HS-5 (cell line): Measurements from ENCODE around the gene AP4B1.
"Not testable (repeated sequence)": the region's sequence is repeated elsewhere in the genome, so short reads cannot be mapped to it uniquely, and the experiment has no call there.

ENCODE experiments used
- DNase-seq: peaks from one replicate; pipeline ENCODE4 v3.0.0-alpha.2; 2012; ENCODE audit warnings: low read depth

AP4B1 gene

GRCh38 chr1:113904674-113905434 is at the start of gene AP4B1, which contains the start of gene DCLRE1B:
TSS of gene AP4B1 (minus strand) at chr1:113904799. CDS start at chr1:113904717, 82 bp downstream.
TSS of gene DCLRE1B (plus strand) at chr1:113905326. CDS start at chr1:113905587, 261 bp downstream.
- peak; percentile 99 for DNase-seq

- DNase-seq, result no peak
These were observed 47.1 kb upstream of the AP4B1 start for GRCh38 chr1:113951719-113952118.

- no peak for DNase-seq
These were observed 46.3 kb upstream of the AP4B1 start for GRCh38 chr1:113950908-113951307.

GRCh38 chr1:113949007-113949406 is 44.4 kb upstream of the AP4B1 start:
- DNase-seq, result no peak

GRCh38 chr1:113948151-113948550 is 43.6 kb upstream of the AP4B1 start:
- not testable (repeated sequence) for DNase-seq

- no peak for DNase-seq
These were observed 42.9 kb upstream of the AP4B1 start for GRCh38 chr1:113947388-113948107.

GRCh38 chr1:113946678-113947387 is 42.2 kb upstream of the AP4B1 start:
- DNase-seq, result no peak

- no peak for DNase-seq
These were observed 41.5 kb upstream of the AP4B1 start for GRCh38 chr1:113946112-113946511.

- no peak for DNase-seq
These were observed 40.7 kb upstream of the AP4B1 start for GRCh38 chr1:113945329-113945728.

GRCh38 chr1:113943028-113943811 is 38.6 kb upstream of the AP4B1 start:
- no peak for DNase-seq

- no peak for DNase-seq
These were observed 37.9 kb upstream of the AP4B1 start for GRCh38 chr1:113942527-113942926.

GRCh38 chr1:113941245-113941559 is 36.6 kb upstream of the AP4B1 start:
- no peak for DNase-seq

GRCh38 chr1:113940365-113941244 is 36.0 kb upstream of the AP4B1 start:
- no peak for DNase-seq

- DNase-seq, result no peak
These were observed 33.6 kb upstream of the AP4B1 start for GRCh38 chr1:113938192-113938591.

GRCh38 chr1:113937146-113937545 is 32.5 kb upstream of the AP4B1 start:
- DNase-seq, result no peak

GRCh38 chr1:113935970-113936369 is 31.4 kb upstream of the AP4B1 start:
- DNase-seq, result no peak

- DNase-seq, result no peak
These were observed 30.6 kb upstream of the AP4B1 start for GRCh38 chr1:113935176-113935575.

GRCh38 chr1:113934511-113935055 is 30.0 kb upstream of the AP4B1 start:
- no peak for DNase-seq

GRCh38 chr1:113934006-113934405 is 29.4 kb upstream of the AP4B1 start:
- DNase-seq, result no peak

- DNase-seq, result no peak
These were observed 26.9 kb upstream of the AP4B1 start for GRCh38 chr1:113931451-113931851.
